ENCODE results near the gene LRIG1. TPM values are rescaled to one million over a fixed set of nuclear protein-coding genes. Genes with fewer than 3 reads are reported as not detected.

Gene LRIG1
- total RNA-seq, 1 experiment from 2014 or later = 5.3 TPM

DNA sequence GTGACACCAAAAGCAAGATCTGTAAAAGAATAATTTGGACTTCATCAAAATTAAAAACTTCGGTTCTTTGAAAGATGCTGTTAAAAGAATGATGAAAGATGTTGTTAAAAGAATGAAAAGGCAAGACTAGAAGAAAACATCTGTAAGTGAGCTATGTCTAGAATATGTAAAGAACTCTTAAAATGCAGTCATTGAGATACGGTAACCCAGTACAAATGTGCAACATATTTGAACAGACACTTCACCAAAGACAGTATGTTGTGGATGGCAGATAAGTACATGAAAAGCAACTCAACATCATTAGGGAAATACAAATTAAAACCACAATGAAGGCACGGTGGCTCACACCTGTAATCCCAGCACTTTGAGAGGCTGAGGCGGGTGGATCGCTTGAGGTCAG is 139.5 kb downstream of the LRIG1 start:
- Histone ChIP-seq H3K36me3 (ENCODE audit: control insufficient read depth, insufficient read depth, low read length) (no peaks in the 10 kb centered on the region), H3K4me3 (ENCODE audit: low read depth in 2 of 2, low read length in 2 of 2) (no peak overlapping the region), H3K27ac (ENCODE audit: low read length) (no peak overlapping the region), H3K4me1 (ENCODE audit: control insufficient read depth, insufficient read depth, low read length) (no peaks in the 10 kb centered on the region), H3K27me3 (ENCODE audit: control insufficient read depth, insufficient read depth, low read length) (no peaks in the 10 kb centered on the region), H3K9me3 (ENCODE audit: control insufficient read depth, insufficient read depth, low read depth, low read length) (no peaks in the 10 kb centered on the region)
- no peak for ATAC-seq
- ChIA-PET POLR2A (no interaction called here), CTCF (no interaction called here)
- DNase-seq (ENCODE audit: low read depth, low spot score) = no peak
- in situ Hi-C loops (cut with HindIII; ENCODE audit: low pct_unique_long_range_greater_than_20kb, low sequenced_read_pairs) (no loop called here), intact Hi-C loops (cut with micrococcal nuclease; ENCODE audit: unreplicated experiment) (no loop called here)
- BruUV-seq (replicated peaks) = no TSS peak
- TF ChIP-seq, protein P1, sequence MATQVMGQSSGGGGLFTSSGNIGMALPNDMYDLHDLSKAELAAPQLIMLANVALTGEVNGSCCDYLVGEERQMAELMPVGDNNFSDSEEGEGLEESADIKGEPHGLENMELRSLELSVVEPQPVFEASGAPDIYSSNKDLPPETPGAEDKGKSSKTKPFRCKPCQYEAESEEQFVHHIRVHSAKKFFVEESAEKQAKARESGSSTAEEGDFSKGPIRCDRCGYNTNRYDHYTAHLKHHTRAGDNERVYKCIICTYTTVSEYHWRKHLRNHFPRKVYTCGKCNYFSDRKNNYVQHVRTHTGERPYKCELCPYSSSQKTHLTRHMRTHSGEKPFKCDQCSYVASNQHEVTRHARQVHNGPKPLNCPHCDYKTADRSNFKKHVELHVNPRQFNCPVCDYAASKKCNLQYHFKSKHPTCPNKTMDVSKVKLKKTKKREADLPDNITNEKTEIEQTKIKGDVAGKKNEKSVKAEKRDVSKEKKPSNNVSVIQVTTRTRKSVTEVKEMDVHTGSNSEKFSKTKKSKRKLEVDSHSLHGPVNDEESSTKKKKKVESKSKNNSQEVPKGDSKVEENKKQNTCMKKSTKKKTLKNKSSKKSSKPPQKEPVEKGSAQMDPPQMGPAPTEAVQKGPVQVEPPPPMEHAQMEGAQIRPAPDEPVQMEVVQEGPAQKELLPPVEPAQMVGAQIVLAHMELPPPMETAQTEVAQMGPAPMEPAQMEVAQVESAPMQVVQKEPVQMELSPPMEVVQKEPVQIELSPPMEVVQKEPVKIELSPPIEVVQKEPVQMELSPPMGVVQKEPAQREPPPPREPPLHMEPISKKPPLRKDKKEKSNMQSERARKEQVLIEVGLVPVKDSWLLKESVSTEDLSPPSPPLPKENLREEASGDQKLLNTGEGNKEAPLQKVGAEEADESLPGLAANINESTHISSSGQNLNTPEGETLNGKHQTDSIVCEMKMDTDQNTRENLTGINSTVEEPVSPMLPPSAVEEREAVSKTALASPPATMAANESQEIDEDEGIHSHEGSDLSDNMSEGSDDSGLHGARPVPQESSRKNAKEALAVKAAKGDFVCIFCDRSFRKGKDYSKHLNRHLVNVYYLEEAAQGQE (IDR thresholded peaks at IDR 0.05; ENCODE audit: insufficient read depth in 1 of 2, low read depth in 2 of 2, low read length in 1 of 2) = no peak
- TF ChIP-seq, protein P2, sequence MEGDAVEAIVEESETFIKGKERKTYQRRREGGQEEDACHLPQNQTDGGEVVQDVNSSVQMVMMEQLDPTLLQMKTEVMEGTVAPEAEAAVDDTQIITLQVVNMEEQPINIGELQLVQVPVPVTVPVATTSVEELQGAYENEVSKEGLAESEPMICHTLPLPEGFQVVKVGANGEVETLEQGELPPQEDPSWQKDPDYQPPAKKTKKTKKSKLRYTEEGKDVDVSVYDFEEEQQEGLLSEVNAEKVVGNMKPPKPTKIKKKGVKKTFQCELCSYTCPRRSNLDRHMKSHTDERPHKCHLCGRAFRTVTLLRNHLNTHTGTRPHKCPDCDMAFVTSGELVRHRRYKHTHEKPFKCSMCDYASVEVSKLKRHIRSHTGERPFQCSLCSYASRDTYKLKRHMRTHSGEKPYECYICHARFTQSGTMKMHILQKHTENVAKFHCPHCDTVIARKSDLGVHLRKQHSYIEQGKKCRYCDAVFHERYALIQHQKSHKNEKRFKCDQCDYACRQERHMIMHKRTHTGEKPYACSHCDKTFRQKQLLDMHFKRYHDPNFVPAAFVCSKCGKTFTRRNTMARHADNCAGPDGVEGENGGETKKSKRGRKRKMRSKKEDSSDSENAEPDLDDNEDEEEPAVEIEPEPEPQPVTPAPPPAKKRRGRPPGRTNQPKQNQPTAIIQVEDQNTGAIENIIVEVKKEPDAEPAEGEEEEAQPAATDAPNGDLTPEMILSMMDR (IDR thresholded peaks at IDR 0.05) = no peak
- no peak for TF ChIP-seq TCF7L2 (IDR thresholded peaks at IDR 0.05; ENCODE audit: low read depth, low read length)
- no peak for TF ChIP-seq POLR2AphosphoS5 (IDR thresholded peaks at IDR 0.05; ENCODE audit: low read depth, low read length)
- TF ChIP-seq SIN3A (IDR thresholded peaks at IDR 0.05; ENCODE audit: borderline replicate concordance, insufficient read depth, low read depth, low read length) = no peak

DNA sequence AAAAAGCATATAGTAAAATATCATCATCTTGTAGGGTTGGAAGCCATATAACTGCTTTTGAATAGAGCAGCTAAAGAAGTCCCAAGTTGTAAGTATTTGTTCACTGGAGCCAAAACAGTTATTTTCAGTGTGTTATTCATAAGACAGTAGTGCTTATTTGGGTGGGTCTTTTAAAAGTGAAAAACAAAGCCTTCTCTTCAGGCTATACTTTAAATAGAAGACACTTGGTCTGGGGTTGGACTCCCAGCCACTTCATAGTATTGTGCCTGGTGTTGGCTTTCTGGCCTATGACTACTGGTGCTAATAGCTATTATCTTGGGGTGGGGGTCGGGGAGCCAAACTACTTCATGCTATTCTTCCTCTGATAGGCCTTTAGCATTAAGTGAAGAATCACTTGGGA is 144.8 kb downstream of the LRIG1 start:
- Histone ChIP-seq H3K27ac (ENCODE audit: low read length) (no peak overlapping the region), H3K27me3 (ENCODE audit: control insufficient read depth, insufficient read depth, low read length) (no peaks in the 10 kb centered on the region), H3K9me3 (ENCODE audit: control insufficient read depth, insufficient read depth, low read depth, low read length) (no peaks in the 10 kb centered on the region), H3K4me1 (ENCODE audit: control insufficient read depth, insufficient read depth, low read length) (no peaks in the 10 kb centered on the region), H3K4me3 (ENCODE audit: low read depth in 2 of 2, low read length in 2 of 2) (no peak overlapping the region), H3K36me3 (ENCODE audit: control insufficient read depth, insufficient read depth, low read length) (no peaks in the 10 kb centered on the region)
- in situ Hi-C loops (cut with HindIII; ENCODE audit: low pct_unique_long_range_greater_than_20kb, low sequenced_read_pairs) (no loop called here), intact Hi-C loops (cut with micrococcal nuclease; ENCODE audit: unreplicated experiment) (no loop called here)
- ATAC-seq = no peak
- CTCF ChIA-PET = no interaction called here
- POLR2A ChIA-PET = no interaction called here
- TF ChIP-seq, protein P1 (IDR thresholded peaks at IDR 0.05; ENCODE audit: insufficient read depth in 1 of 2, low read depth in 2 of 2, low read length in 1 of 2) = no peak
- TF ChIP-seq, protein P2 (IDR thresholded peaks at IDR 0.05) = no peak
- no peak for TF ChIP-seq TCF7L2 (IDR thresholded peaks at IDR 0.05; ENCODE audit: low read depth, low read length)
- DNase-seq (ENCODE audit: low read depth, low spot score) = no peak
- no TSS peak for BruUV-seq (replicated peaks)

Data from Panc1 (cell line).